HK-2 (cell line): ENCODE data around the gene FRAT1.

ENCODE experiments used
- DNase-seq: peaks from one replicate; pipeline ENCODE4 v3.0.0-alpha.2; 2018; ENCODE audit not compliant: unreplicated experiment

Gene FRAT1

GRCh38 chr10:97307866-97308780 is 10.9 kb upstream of the FRAT1 start:
- DNase-seq, result no peak

GRCh38 chr10:97311111-97311626 is 7.9 kb upstream of the FRAT1 start:
- DNase-seq, result no peak

GRCh38 chr10:97312897-97313296 is 6.2 kb upstream of the FRAT1 start:
- DNase-seq, result no peak

GRCh38 chr10:97314671-97315070 is 4.4 kb upstream of the FRAT1 start:
- DNase-seq, result no peak

GRCh38 chr10:97319671-97320479 is 804 bp downstream of the FRAT1 start:
- peak; percentile 73 for DNase-seq

- DNase-seq, result no peak
Observed at GRCh38 chr10:97320480-97321031, 1.5 kb downstream of the FRAT1 start.

GRCh38 chr10:97321032-97321803 is 2.1 kb downstream of the FRAT1 start:
- DNase-seq, result no peak

GRCh38 chr10:97321804-97322190 is 2.7 kb downstream of the FRAT1 start:
- no peak for DNase-seq

- no peak for DNase-seq
Observed at GRCh38 chr10:97323501-97323900, 4.4 kb downstream of the FRAT1 start.

- no peak for DNase-seq
Observed at GRCh38 chr10:97325754-97326153, 6.7 kb downstream of the FRAT1 start.

GRCh38 chr10:97327348-97328294 is 8.6 kb downstream of the FRAT1 start:
- DNase-seq, result no peak

GRCh38 chr10:97328646-97329453 is 9.8 kb downstream of the FRAT1 start:
- no peak for DNase-seq

- no peak for DNase-seq
Observed at GRCh38 chr10:97329766-97330165, 10.7 kb downstream of the FRAT1 start.

GRCh38 chr10:97331153-97331703 is 12.2 kb downstream of the FRAT1 start:
- DNase-seq, result no peak

- peak; percentile 73 for DNase-seq
Observed at GRCh38 chr10:97332591-97333350, 13.7 kb downstream of the FRAT1 start.

- DNase-seq, result no peak
Observed at GRCh38 chr10:97333351-97333600, 14.2 kb downstream of the FRAT1 start.

- DNase-seq, result peak; percentile 70
Observed at GRCh38 chr10:97333601-97334369, 14.7 kb downstream of the FRAT1 start.
